HepG2 (cell line): Measurements from ENCODE around the gene SDR39U1. TPM values are rescaled to one million over a fixed set of nuclear protein-coding genes. Genes with fewer than 3 reads are reported as not detected.

Source experiments
- DR1 ChIP-seq: sonication (generic); formaldehyde crosslinking; IDR thresholded peaks from 2 replicates; pipeline ENCODE4 v1.8.0; 2021; ENCODE audit warnings: mild to moderate bottlenecking, missing genetic modification reagents, inconsistent platforms
- HDAC6 ChIP-seq: fragments of 200-600 bp; sonication (generic); IDR thresholded peaks from 2 replicates; pipeline ENCODE4 v1.7.0; 2017; ENCODE audit warnings: mild to moderate bottlenecking, antibody characterized with exemption, low read length, low read depth
- HMG20B ChIP-seq: conservative IDR thresholded peaks from 2 replicates; pipeline ENCODE4 v1.6.1; 2016; ENCODE audit warnings: missing genetic modification reagents, missing compliant biosample characterization
- IKZF1 ChIP-seq: fragments of 450-650 bp; IDR thresholded peaks from 2 replicates; pipeline ENCODE4 v1.7.1; 2016
- KIAA2018 ChIP-seq: sonication (generic); formaldehyde crosslinking; IDR thresholded peaks from 2 replicates; pipeline ENCODE4 v1.5.0; 2020; ENCODE audit warnings: mild to moderate bottlenecking, missing genetic modification reagents, borderline replicate concordance
- KMT2A ChIP-seq: sonication (generic); formaldehyde crosslinking; IDR thresholded peaks from 2 replicates; pipeline ENCODE4 v1.4.0; 2020; ENCODE audit warnings: missing genetic modification reagents
- MLLT10 ChIP-seq: sonication (generic); formaldehyde crosslinking; IDR thresholded peaks from 2 replicates; pipeline ENCODE4 v1.4.0; 2020; ENCODE audit warnings: missing genetic modification reagents
- MYC ChIP-seq: sonication (generic); formaldehyde crosslinking; IDR thresholded peaks from 2 replicates; pipeline ENCODE4 v1.9.0; 2021; ENCODE audit warnings: missing genetic modification reagents, borderline replicate concordance
- NFE2L2 ChIP-seq: fragments of 150-350 bp; IDR thresholded peaks from 2 replicates; pipeline ENCODE4 v1.6.1; 2014; ENCODE audit warnings: low read length
- NR2F1 ChIP-seq, 2 experiments: fragments of 450-650 bp in 1 of 2; formaldehyde crosslinking in 1 of 2; IDR thresholded peaks; 2 replicates each; pipeline versions ENCODE4 v1.5.0 to v1.6.1; 2016 to 2020; ENCODE audit warnings: mild to moderate bottlenecking in 1 of 2, missing compliant biosample characterization in 1 of 2, missing genetic modification reagents in 1 of 2, moderate library complexity in 1 of 2
- RAD51 ChIP-seq: fragments of 450-650 bp; IDR thresholded peaks from 2 replicates; pipeline ENCODE4 v1.6.1; 2016; ENCODE audit warnings: borderline replicate concordance
- SMAD9 ChIP-seq: sonication (generic); formaldehyde crosslinking; IDR thresholded peaks from 2 replicates; pipeline ENCODE4 v1.5.1; 2020; ENCODE audit warnings: mild to moderate bottlenecking, missing genetic modification reagents
- STAT5B ChIP-seq: sonication (generic); formaldehyde crosslinking; IDR thresholded peaks from 2 replicates; pipeline ENCODE4 v1.4.0; 2020; ENCODE audit warnings: missing genetic modification reagents
- TBP ChIP-seq: sonication (generic); formaldehyde crosslinking; IDR thresholded peaks from 2 replicates; pipeline ENCODE4 v1.5.0; 2020; ENCODE audit warnings: missing genetic modification reagents
- ZNF550 ChIP-seq: sonication (generic); formaldehyde crosslinking; IDR thresholded peaks from 2 replicates; pipeline ENCODE4 v1.4.0; 2020; ENCODE audit warnings: mild to moderate bottlenecking, missing genetic modification reagents, borderline replicate concordance
- ZNF747 ChIP-seq: sonication (generic); formaldehyde crosslinking; IDR thresholded peaks from 2 replicates; pipeline ENCODE4 v1.8.1; 2023; ENCODE audit warnings: missing genetic modification reagents, mild to moderate bottlenecking, borderline replicate concordance
- polyA plus RNA-seq, 8 experiments: library from polyadenylated mRNA; depleted of rRNA in 3 of 8; stranded (reverse) in 7 of 8; unstranded in 1 of 8; fragments of >200 nt; fragmentation: Illumina TruSeq in 4 of 8; extraction: Trizol in 4 of 8; gene quantifications; 2 replicates each; pipeline versions ENCODE4 v1.2.1 to v1.2.3, GENCODE V29; 2011 to 2016; ENCODE audit warnings: low read depth in 4 of 8, missing spikeins in 1 of 8, mixed read lengths in 1 of 8; ENCODE audit not compliant: insufficient read depth in 1 of 8
- total RNA-seq, 5 experiments: library from RNA; depleted of rRNA; stranded (reverse); fragments of >200 nt; fragmentation: Illumina TruSeq; extraction: Trizol; gene quantifications; 2 replicates each; pipeline ENCODE4 v1.2.3, GENCODE V29; 2016; ENCODE audit warnings: low read depth in 1 of 5
- TF ChIP-seq, protein P1 (sequence below): sonication (generic); formaldehyde crosslinking; conservative IDR thresholded peaks from 2 replicates; pipeline ENCODE4 v1.5.0; 2020; ENCODE audit warnings: missing genetic modification reagents
- TF ChIP-seq, protein P2 (sequence below): sonication (generic); formaldehyde crosslinking; IDR thresholded peaks from 2 replicates; pipeline ENCODE4 v1.5.1; 2020; ENCODE audit warnings: mild to moderate bottlenecking, moderate library complexity, missing genetic modification reagents

SDR39U1 gene
- total and polyA plus RNA-seq, 2 of the 13 experiments (the other 11 are each of a cell fraction or from before 2014, with no cell fraction given): 34.4 to 129 TPM

DNA sequence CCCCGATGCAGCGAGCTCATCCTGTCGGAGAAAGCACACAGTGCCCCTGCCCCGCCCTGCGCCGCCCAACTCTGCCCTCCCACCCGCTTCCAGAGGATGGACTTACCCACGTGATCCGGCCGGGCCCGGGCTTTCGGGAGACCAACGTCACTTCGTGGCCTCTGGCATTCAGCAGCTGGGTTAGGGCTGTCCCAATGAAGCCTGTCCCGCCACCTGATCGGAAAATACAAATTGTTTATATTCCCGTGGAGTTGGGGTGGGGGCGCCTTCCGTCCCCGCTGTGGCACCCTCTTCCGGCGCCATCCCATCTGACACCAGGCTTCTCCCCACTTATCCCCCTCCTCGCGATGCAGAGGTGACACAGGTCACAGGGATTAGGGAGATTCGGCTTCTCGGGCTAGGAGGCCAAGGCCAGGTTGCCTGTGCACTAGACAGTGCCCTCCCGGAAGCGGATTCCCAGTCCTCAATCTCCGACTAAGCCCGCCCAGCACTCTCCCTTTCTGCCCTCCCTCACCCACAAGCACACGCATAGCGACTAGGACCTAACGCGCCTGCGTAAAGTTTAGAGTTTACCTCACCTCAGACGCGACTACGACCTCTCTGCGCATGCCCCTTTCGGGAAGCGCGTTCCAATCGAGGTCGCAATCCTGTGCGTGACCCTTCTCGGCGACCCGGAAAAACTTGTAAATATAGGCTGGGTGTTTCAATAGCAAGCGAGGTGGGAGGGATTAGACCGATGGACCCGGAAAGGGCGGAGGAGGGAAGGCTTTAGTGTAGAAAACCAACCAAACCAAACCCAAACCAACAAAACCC, at the start of gene SDR39U1 (continued):
- no peak for TF ChIP-seq HDAC6
- peak; percentile 31; the same call in 1 of the 2 replicates for TF ChIP-seq NFE2L2
- TF ChIP-seq IKZF1: no peak
- no peak; the same call in 1 of the 2 replicates for TF ChIP-seq SMAD9
- no peak for TF ChIP-seq KIAA2018 (CRISPR knock-in tag)
- TF ChIP-seq, protein P1, sequence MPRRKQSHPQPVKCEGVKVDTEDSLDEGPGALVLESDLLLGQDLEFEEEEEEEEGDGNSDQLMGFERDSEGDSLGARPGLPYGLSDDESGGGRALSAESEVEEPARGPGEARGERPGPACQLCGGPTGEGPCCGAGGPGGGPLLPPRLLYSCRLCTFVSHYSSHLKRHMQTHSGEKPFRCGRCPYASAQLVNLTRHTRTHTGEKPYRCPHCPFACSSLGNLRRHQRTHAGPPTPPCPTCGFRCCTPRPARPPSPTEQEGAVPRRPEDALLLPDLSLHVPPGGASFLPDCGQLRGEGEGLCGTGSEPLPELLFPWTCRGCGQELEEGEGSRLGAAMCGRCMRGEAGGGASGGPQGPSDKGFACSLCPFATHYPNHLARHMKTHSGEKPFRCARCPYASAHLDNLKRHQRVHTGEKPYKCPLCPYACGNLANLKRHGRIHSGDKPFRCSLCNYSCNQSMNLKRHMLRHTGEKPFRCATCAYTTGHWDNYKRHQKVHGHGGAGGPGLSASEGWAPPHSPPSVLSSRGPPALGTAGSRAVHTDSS (CRISPR knock-in tag): peak; percentile 86; the same call in 1 of the 2 replicates
- TF ChIP-seq, protein P2, sequence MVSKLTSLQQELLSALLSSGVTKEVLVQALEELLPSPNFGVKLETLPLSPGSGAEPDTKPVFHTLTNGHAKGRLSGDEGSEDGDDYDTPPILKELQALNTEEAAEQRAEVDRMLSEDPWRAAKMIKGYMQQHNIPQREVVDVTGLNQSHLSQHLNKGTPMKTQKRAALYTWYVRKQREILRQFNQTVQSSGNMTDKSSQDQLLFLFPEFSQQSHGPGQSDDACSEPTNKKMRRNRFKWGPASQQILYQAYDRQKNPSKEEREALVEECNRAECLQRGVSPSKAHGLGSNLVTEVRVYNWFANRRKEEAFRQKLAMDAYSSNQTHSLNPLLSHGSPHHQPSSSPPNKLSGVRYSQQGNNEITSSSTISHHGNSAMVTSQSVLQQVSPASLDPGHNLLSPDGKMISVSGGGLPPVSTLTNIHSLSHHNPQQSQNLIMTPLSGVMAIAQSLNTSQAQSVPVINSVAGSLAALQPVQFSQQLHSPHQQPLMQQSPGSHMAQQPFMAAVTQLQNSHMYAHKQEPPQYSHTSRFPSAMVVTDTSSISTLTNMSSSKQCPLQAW (CRISPR knock-in tag): peak; percentile 97
- peak; percentile 87 for TF ChIP-seq KMT2A (CRISPR knock-in tag)
- peak; percentile 40; the same call in 1 of the 2 replicates for TF ChIP-seq HMG20B (CRISPR knock-in tag)
- TF ChIP-seq NR2F1 (CRISPR knock-in tag; IDR thresholded peaks at IDR 0.05): peak; percentile 35 to 72; a peak in 2 of 4 replicates
- TF ChIP-seq ZNF747 (CRISPR knock-in tag): peak; percentile 95
- no peak for TF ChIP-seq TBP
- no peak; the same call in 1 of the 2 replicates for TF ChIP-seq STAT5B (CRISPR knock-in tag)
- peak; percentile 99 for TF ChIP-seq ZNF550
- TF ChIP-seq MYC (CRISPR knock-in tag): peak; percentile 90
- TF ChIP-seq RAD51: peak; percentile 92
- TF ChIP-seq DR1 (CRISPR knock-in tag): peak; percentile 71; the same call in 1 of the 2 replicates
- TF ChIP-seq MLLT10 (CRISPR knock-in tag): no peak
